HG02571 (cell line): Measurements from ENCODE around the gene SNUPN.
A peak's percentile ranks its signal among the peaks of the same experiment; 100 is the strongest.

Experiments
- ATAC-seq: cut with Tn5 transposase; IDR thresholded peaks from one replicate; pipeline ENCODE4 v1.9.1; 2021; ENCODE audit warnings: mild to moderate bottlenecking, moderate library complexity; ENCODE audit not compliant: unreplicated experiment

The SNUPN gene

GRCh38 chr15:75654201-75654907, 28.8 kb upstream of the SNUPN start:
- ATAC-seq, result no peak

GRCh38 chr15:75653347-75653913, 27.9 kb upstream of the SNUPN start:
- no peak for ATAC-seq

- no peak for ATAC-seq
Observed at GRCh38 chr15:75651810-75652543, 26.5 kb upstream of the SNUPN start.

GRCh38 chr15:75650908-75651809, 25.6 kb upstream of the SNUPN start:
- no peak for ATAC-seq

- no peak for ATAC-seq
Observed at GRCh38 chr15:75649848-75650247, 24.3 kb upstream of the SNUPN start.

GRCh38 chr15:75649045-75649761, 23.7 kb upstream of the SNUPN start:
- no peak for ATAC-seq

- no peak for ATAC-seq
Observed at GRCh38 chr15:75648156-75649000, 22.9 kb upstream of the SNUPN start.

- ATAC-seq, result no peak
Observed at GRCh38 chr15:75647370-75648155, 22.0 kb upstream of the SNUPN start, which contains the start of gene SNX33. Gene SNX33 (plus strand): TSS chr15:75647912. CDS start chr15:75649103, 1,191 bp downstream.

- no peak for ATAC-seq
Observed at GRCh38 chr15:75646944-75647364, 21.4 kb upstream of the SNUPN start.

- ATAC-seq, result no peak
Observed at GRCh38 chr15:75646112-75646943, 20.8 kb upstream of the SNUPN start.

GRCh38 chr15:75644376-75644775, 18.9 kb upstream of the SNUPN start:
- ATAC-seq, result no peak

- no peak for ATAC-seq
Observed at GRCh38 chr15:75641603-75642002, 16.1 kb upstream of the SNUPN start.

- ATAC-seq, result no peak
Observed at GRCh38 chr15:75641179-75641503, 15.6 kb upstream of the SNUPN start.

- ATAC-seq, result peak; percentile 31
Observed at GRCh38 chr15:75640483-75641178, 15.1 kb upstream of the SNUPN start.

GRCh38 chr15:75639709-75640482, 14.4 kb upstream of the SNUPN start, which contains the start of gene IMP3:
Gene IMP3 (minus strand): TSS chr15:75640224. CDS start chr15:75640168, 56 bp downstream.
- ATAC-seq, result peak; percentile 91

- ATAC-seq, result no peak
Observed at GRCh38 chr15:75639191-75639708, 13.7 kb upstream of the SNUPN start.
